SK-N-SH (cell line): ENCODE data around the gene RTF2. TPM values are rescaled to one million over a fixed set of nuclear protein-coding genes. Genes with fewer than 3 reads are reported as not detected.
A peak's percentile ranks its signal among the peaks of the same experiment; 100 is the strongest.

Experiments
- CTCF ChIA-PET: fragments of 300-600, 350-600 bp; formaldehyde crosslinking; extraction: SDS; loops from one replicate; lab custom pipeline; 2021; lab: Yijun Ruan, JAX
- POLR2A ChIA-PET: fragments of 350-600 bp; sonication (Branson Sonifier 250); formaldehyde crosslinking; extraction: SDS; loops from one replicate; lab custom pipeline; 2020; ENCODE audit warnings: antibody characterized with exemption, inconsistent platforms; lab: Yijun Ruan, JAX
- DNase-seq: peaks from one replicate; pipeline ENCODE4 v3.0.0; 2012
- H2AFZ ChIP-seq: fragments of 200-600 bp; sonication (generic); 2 replicates; pipeline ENCODE4 v1.8.1; 2016; ENCODE audit warnings: antibody characterized with exemption, mild to moderate bottlenecking, low read depth
- H3F3A ChIP-seq: fragments of 200-600 bp; sonication (generic); replicated peaks from 2 replicates; pipeline ENCODE3; 2016; ENCODE audit warnings: antibody characterized with exemption, mild to moderate bottlenecking; ENCODE audit not compliant: insufficient read depth
- H3K27ac ChIP-seq, 2 experiments: fragments of 200-500 bp in 1 of 2; fragments of 200-600 bp in 1 of 2; sonication (Bioruptor generic) in 1 of 2; sonication (generic), shearing (Covaris generic) in 1 of 2; 2 replicates each; pipeline versions ENCODE4 v1.5.1 to v1.6.1; 2014 to 2016; ENCODE audit warnings: low read depth in 2 of 2, inconsistent platforms in 1 of 2, low read length in 1 of 2, mild to moderate bottlenecking in 1 of 2, mixed read lengths in 1 of 2
- H3K27me3 ChIP-seq: fragments of 200-600 bp; sonication (generic), shearing (Covaris generic); 2 replicates; pipeline ENCODE4 v1.6.1; 2016; ENCODE audit warnings: mixed run types; ENCODE audit not compliant: insufficient read depth
- H3K36me3 ChIP-seq, 2 experiments: fragments of 200-500 bp in 1 of 2; fragments of 200-600 bp in 1 of 2; sonication (Bioruptor generic) in 1 of 2; sonication (generic) in 1 of 2; replicated peaks in 1 of 2; 2 replicates each; pipeline versions ENCODE3 to v1.5.1; 2014 to 2016; ENCODE audit warnings: low read length in 1 of 2, mild to moderate bottlenecking in 1 of 2; ENCODE audit not compliant: insufficient read depth in 2 of 2, control insufficient read depth in 1 of 2
- H3K4me1 ChIP-seq, 2 experiments: fragments of 200-500 bp in 1 of 2; fragments of 200-600 bp in 1 of 2; sonication (Bioruptor generic) in 1 of 2; sonication (generic), shearing (Covaris generic) in 1 of 2; 2 replicates each; pipeline versions ENCODE4 v1.5.1 to v1.6.1; 2014 to 2016; ENCODE audit warnings: low read depth in 1 of 2, low read length in 1 of 2, mixed run types in 1 of 2; ENCODE audit not compliant: insufficient read depth in 2 of 2, control insufficient read depth in 1 of 2
- H3K4me2 ChIP-seq: fragments of 200-600 bp; sonication (generic), shearing (Covaris generic); 2 replicates; pipeline ENCODE4 v1.6.1; 2017; ENCODE audit warnings: mixed run types
- H3K4me3 ChIP-seq, 2 experiments: fragments of 200-500 bp in 1 of 2; fragments of 200-600 bp in 1 of 2; sonication (Bioruptor generic) in 1 of 2; sonication (generic), shearing (Covaris generic) in 1 of 2; 2 replicates each; pipeline versions ENCODE4 v1.5.1 to v1.8.1; 2014 to 2016; ENCODE audit warnings: low read depth in 2 of 2, inconsistent platforms in 1 of 2, low read length in 1 of 2, mild to moderate bottlenecking in 1 of 2, mixed read lengths in 1 of 2, moderate library complexity in 1 of 2
- H3K79me2 ChIP-seq: fragments of 200-600 bp; sonication (generic); 2 replicates; pipeline ENCODE4 v1.8.1; 2017; ENCODE audit warnings: mild to moderate bottlenecking; ENCODE audit not compliant: insufficient read depth
- H3K9ac ChIP-seq: fragments of 200-600 bp; sonication (generic); 2 replicates; pipeline ENCODE4 v1.6.1; 2017; ENCODE audit warnings: mixed run types
- H3K9me2 ChIP-seq: fragments of 200-600 bp; sonication (generic); 2 replicates; pipeline ENCODE4 v1.6.1; 2017; ENCODE audit warnings: mixed run types
- H3K9me3 ChIP-seq: fragments of 200-600 bp; sonication (generic); 2 replicates; pipeline ENCODE4 v1.6.1; 2017; ENCODE audit warnings: mixed run types, mild to moderate bottlenecking, moderate library complexity
- H4K20me1 ChIP-seq: fragments of 200-600 bp; sonication (generic); 2 replicates; pipeline ENCODE4 v1.6.1; 2017; ENCODE audit warnings: mild to moderate bottlenecking, mixed run types; ENCODE audit not compliant: insufficient read depth
- CHD2 ChIP-seq: fragments of 150-350 bp; IDR thresholded peaks from 2 replicates; pipeline ENCODE4 v1.6.1; 2018; ENCODE audit warnings: low read length; ENCODE audit not compliant: partially characterized antibody
- EZH2phosphoT487 ChIP-seq: fragments of 200-600 bp; sonication (generic); IDR thresholded peaks from 2 replicates; pipeline ENCODE4 v1.6.1; 2017; ENCODE audit warnings: low read depth, mixed run types, mild to moderate bottlenecking, antibody characterized with exemption, moderate library complexity, borderline replicate concordance
- FOSL2 ChIP-seq: IDR thresholded peaks from 2 replicates; pipeline ENCODE4 v1.4.0; 2012; ENCODE audit warnings: low read depth, mild to moderate bottlenecking, moderate library complexity, borderline replicate concordance
- FOXM1 ChIP-seq: IDR thresholded peaks from 2 replicates; pipeline ENCODE4 v1.4.0; 2012; ENCODE audit warnings: low read depth, mild to moderate bottlenecking
- JUND ChIP-seq: IDR thresholded peaks from 2 replicates; pipeline ENCODE4 v1.4.0; 2012
- MAX ChIP-seq: IDR thresholded peaks from 2 replicates; pipeline ENCODE4 v1.4.0; 2012; ENCODE audit warnings: low read depth
- MEF2A ChIP-seq: IDR thresholded peaks from 2 replicates; pipeline ENCODE4 v1.4.0; 2012; ENCODE audit warnings: low read depth, borderline replicate concordance
- MXI1 ChIP-seq: IDR thresholded peaks from 2 replicates; pipeline ENCODE4 v1.6.1; 2012; ENCODE audit warnings: mild to moderate bottlenecking, low read depth, low read length, improper control_type of control experiment
- NFIC ChIP-seq: IDR thresholded peaks from 2 replicates; pipeline ENCODE4 v1.4.0; 2012; ENCODE audit warnings: borderline replicate concordance
- PBX3 ChIP-seq: IDR thresholded peaks from 2 replicates; pipeline ENCODE4; 2012
- POLR2AphosphoS5 ChIP-seq: IDR thresholded peaks from 2 replicates; pipeline ENCODE4 v1.6.1; 2012; ENCODE audit warnings: low read depth, low read length
- RFX5 ChIP-seq: IDR thresholded peaks from 2 replicates; pipeline ENCODE4 v1.6.1; 2012; ENCODE audit warnings: mild to moderate bottlenecking, improper control_type of control experiment, low read length
- SIN3A ChIP-seq: IDR thresholded peaks from 2 replicates; pipeline ENCODE4 v1.6.1; 2012; ENCODE audit warnings: low read depth, mild to moderate bottlenecking, low read length, moderate library complexity, borderline replicate concordance
- SMC3 ChIP-seq: IDR thresholded peaks from 2 replicates; pipeline ENCODE4 v1.6.1; 2012; ENCODE audit warnings: low read depth, low read length, improper control_type of control experiment
- TCF12 ChIP-seq: IDR thresholded peaks from 2 replicates; pipeline ENCODE4 v1.4.0; 2012
- USF2 ChIP-seq: fragments of 150-350 bp; IDR thresholded peaks from 2 replicates; pipeline ENCODE4 v1.6.1; 2017; ENCODE audit warnings: antibody characterized with exemption, low read length, low read depth, borderline replicate concordance
- YY1 ChIP-seq: IDR thresholded peaks from 2 replicates; pipeline ENCODE4 v1.4.0; 2012; ENCODE audit warnings: low read depth, mild to moderate bottlenecking
- WGBS: methylation state at CpG from one replicate; pipeline ENCODE4 v1.1.6; 2017; ENCODE audit warnings: low lambda C conversion rate; 5-methylcytosine and 5-hydroxymethylcytosine counted together
- polyA plus RNA-seq, 3 experiments: library from polyadenylated mRNA; depleted of rRNA; stranded (reverse); fragments of >200 nt; gene quantifications; 2 replicates each; pipeline ENCODE4 v1.2.3, GENCODE V29; 2012
- TF ChIP-seq, protein P1 (sequence below): fragments of 200-600 bp; sonication (generic); IDR thresholded peaks from 2 replicates; pipeline ENCODE4 v1.6.1; 2017; ENCODE audit warnings: antibody characterized with exemption, mild to moderate bottlenecking, moderate library complexity
- TF ChIP-seq, protein P2 (sequence below): IDR thresholded peaks from 2 replicates; pipeline ENCODE4 v1.4.0; 2012; ENCODE audit warnings: low read depth, borderline replicate concordance
- TF ChIP-seq, protein P3 (sequence below): IDR thresholded peaks from 2 replicates; pipeline ENCODE4 v1.6.1; 2012; ENCODE audit warnings: mild to moderate bottlenecking, low read depth, low read length, moderate library complexity
- TF ChIP-seq, protein P4 (sequence below): IDR thresholded peaks from 2 replicates; pipeline ENCODE4 v1.4.0; 2012; ENCODE audit warnings: low read depth, borderline replicate concordance

RTF2 gene
- 78.2 and 82.8 TPM in 2 replicates for polyA plus RNA-seq (2012; rRNA removed)
- polyA plus RNA-seq (2012; cell fraction: cytosol; rRNA removed), result 77.8 and 80.1 TPM in 2 replicates
- 75.0 and 78.8 TPM in 2 replicates for polyA plus RNA-seq (2012; cell fraction: nucleus; rRNA removed)

DNA sequence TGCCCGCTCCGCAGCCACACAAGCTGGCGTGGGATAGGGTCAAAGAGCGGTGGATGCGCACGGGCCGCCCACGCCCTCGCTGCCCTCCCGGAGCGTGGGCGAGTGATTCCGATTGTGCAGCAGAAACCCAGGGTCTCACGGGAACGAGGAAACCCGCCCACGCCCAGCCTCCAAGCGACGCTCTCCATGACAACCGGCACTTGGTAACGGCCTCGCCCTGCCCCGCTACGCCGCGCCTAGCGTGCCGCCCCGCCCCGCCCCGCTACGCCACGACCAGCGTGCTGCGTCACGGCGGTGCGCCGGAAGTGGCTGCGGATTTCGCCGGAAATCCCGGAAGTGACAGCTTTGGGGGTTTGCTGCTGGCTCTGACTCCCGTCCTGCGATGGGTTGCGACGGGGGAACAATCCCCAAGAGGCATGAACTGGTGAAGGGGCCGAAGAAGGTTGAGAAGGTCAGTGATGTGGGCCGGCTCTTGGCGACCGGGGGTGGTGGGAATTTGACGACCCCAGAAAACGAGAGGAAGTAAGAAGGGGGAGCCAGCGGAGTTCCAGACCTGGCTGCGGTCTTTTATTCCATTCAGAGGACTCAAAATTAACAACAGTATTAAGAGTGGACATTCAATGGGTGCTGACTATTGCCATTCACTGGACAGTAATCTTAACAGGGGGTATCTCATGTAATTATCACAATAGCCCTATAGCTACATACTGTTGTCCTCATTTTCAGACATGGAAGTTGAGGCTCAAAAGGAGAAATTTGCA is at the start of gene RTF2:
RTF2 (plus strand) TSS at position 312 of the 761 bp plus-strand sequence; CDS start at position 383, 71 bp downstream.
- H3K9me2 ChIP-seq, result no peaks in the 10 kb centered on the region
- no peaks in the 10 kb centered on the region for H3K9me3 ChIP-seq
- no peaks in the 10 kb centered on the region for H3K27me3 ChIP-seq
- H3F3A ChIP-seq, result no peaks in the 10 kb centered on the region
- H3K4me2 ChIP-seq, result peak within 1 kb of the TSS; percentile 82
- H3K27ac ChIP-seq, result peak within 1 kb of the TSS; percentile 76
- H3K4me3 ChIP-seq, result peak within 1 kb of the TSS; percentile 95
- under 1% methylated on average over 12 of the region's 55 CpGs for WGBS
- peaks cover 51% of the 10 kb centered on the region for H3K79me2 ChIP-seq
- CTCF ChIA-PET, result no interaction called here
- POLR2A ChIA-PET, result no interaction called here
- H3K9ac ChIP-seq, result peak within 1 kb of the TSS; percentile 83
- peak within 1 kb of the TSS; percentile 95 for H2AFZ ChIP-seq
- peaks cover 11 to 14% of the 10 kb centered on the region in 2 experiments for H3K36me3 ChIP-seq
- no peaks in the 10 kb centered on the region for H4K20me1 ChIP-seq
- peaks cover 4 to 10% of the 10 kb centered on the region in 2 experiments; a peak in 3 of 4 replicates for H3K4me1 ChIP-seq
- peak; percentile 92 for DNase-seq
- no peak for TF ChIP-seq USF2
- no peak for TF ChIP-seq FOSL2
- peak; percentile 97 for TF ChIP-seq MXI1
- peak; percentile 94 for TF ChIP-seq CHD2
- TF ChIP-seq, protein P1, sequence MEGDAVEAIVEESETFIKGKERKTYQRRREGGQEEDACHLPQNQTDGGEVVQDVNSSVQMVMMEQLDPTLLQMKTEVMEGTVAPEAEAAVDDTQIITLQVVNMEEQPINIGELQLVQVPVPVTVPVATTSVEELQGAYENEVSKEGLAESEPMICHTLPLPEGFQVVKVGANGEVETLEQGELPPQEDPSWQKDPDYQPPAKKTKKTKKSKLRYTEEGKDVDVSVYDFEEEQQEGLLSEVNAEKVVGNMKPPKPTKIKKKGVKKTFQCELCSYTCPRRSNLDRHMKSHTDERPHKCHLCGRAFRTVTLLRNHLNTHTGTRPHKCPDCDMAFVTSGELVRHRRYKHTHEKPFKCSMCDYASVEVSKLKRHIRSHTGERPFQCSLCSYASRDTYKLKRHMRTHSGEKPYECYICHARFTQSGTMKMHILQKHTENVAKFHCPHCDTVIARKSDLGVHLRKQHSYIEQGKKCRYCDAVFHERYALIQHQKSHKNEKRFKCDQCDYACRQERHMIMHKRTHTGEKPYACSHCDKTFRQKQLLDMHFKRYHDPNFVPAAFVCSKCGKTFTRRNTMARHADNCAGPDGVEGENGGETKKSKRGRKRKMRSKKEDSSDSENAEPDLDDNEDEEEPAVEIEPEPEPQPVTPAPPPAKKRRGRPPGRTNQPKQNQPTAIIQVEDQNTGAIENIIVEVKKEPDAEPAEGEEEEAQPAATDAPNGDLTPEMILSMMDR, result no peak
- no peak for TF ChIP-seq MEF2A
- TF ChIP-seq JUND, result no peak
- TF ChIP-seq NFIC, result no peak
- TF ChIP-seq, protein P2, sequence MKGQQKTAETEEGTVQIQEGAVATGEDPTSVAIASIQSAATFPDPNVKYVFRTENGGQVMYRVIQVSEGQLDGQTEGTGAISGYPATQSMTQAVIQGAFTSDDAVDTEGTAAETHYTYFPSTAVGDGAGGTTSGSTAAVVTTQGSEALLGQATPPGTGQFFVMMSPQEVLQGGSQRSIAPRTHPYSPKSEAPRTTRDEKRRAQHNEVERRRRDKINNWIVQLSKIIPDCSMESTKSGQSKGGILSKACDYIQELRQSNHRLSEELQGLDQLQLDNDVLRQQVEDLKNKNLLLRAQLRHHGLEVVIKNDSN, result no peak
- TF ChIP-seq EZH2phosphoT487, result no peak
- TF ChIP-seq TCF12, result peak; percentile 28; the same call in 1 of the 2 replicates
- TF ChIP-seq RFX5, result no peak; the same call in 1 of the 2 replicates
- no peak for TF ChIP-seq SMC3
- TF ChIP-seq YY1, result 0 out of 2 replicates have a peak, but pooled peaks have one; percentile 57
- TF ChIP-seq, protein P3, sequence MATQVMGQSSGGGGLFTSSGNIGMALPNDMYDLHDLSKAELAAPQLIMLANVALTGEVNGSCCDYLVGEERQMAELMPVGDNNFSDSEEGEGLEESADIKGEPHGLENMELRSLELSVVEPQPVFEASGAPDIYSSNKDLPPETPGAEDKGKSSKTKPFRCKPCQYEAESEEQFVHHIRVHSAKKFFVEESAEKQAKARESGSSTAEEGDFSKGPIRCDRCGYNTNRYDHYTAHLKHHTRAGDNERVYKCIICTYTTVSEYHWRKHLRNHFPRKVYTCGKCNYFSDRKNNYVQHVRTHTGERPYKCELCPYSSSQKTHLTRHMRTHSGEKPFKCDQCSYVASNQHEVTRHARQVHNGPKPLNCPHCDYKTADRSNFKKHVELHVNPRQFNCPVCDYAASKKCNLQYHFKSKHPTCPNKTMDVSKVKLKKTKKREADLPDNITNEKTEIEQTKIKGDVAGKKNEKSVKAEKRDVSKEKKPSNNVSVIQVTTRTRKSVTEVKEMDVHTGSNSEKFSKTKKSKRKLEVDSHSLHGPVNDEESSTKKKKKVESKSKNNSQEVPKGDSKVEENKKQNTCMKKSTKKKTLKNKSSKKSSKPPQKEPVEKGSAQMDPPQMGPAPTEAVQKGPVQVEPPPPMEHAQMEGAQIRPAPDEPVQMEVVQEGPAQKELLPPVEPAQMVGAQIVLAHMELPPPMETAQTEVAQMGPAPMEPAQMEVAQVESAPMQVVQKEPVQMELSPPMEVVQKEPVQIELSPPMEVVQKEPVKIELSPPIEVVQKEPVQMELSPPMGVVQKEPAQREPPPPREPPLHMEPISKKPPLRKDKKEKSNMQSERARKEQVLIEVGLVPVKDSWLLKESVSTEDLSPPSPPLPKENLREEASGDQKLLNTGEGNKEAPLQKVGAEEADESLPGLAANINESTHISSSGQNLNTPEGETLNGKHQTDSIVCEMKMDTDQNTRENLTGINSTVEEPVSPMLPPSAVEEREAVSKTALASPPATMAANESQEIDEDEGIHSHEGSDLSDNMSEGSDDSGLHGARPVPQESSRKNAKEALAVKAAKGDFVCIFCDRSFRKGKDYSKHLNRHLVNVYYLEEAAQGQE, result no peak
- TF ChIP-seq FOXM1, result no peak
- no peak; the same call in 1 of the 2 replicates for TF ChIP-seq SIN3A
- TF ChIP-seq PBX3, result 0 out of 2 replicates have a peak, but pooled peaks have one; percentile 12
- peak; percentile 80 for TF ChIP-seq POLR2AphosphoS5
- TF ChIP-seq MAX, result peak; percentile 86; the same call in 1 of the 2 replicates
- TF ChIP-seq, protein P4, sequence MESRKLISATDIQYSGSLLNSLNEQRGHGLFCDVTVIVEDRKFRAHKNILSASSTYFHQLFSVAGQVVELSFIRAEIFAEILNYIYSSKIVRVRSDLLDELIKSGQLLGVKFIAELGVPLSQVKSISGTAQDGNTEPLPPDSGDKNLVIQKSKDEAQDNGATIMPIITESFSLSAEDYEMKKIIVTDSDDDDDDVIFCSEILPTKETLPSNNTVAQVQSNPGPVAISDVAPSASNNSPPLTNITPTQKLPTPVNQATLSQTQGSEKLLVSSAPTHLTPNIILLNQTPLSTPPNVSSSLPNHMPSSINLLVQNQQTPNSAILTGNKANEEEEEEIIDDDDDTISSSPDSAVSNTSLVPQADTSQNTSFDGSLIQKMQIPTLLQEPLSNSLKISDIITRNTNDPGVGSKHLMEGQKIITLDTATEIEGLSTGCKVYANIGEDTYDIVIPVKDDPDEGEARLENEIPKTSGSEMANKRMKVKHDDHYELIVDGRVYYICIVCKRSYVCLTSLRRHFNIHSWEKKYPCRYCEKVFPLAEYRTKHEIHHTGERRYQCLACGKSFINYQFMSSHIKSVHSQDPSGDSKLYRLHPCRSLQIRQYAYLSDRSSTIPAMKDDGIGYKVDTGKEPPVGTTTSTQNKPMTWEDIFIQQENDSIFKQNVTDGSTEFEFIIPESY, result peak; percentile 67; the same call in 1 of the 2 replicates
